HepG2 (cell line): ENCODE results near the gene TKFC.

Experiments used
- ATF1 ChIP-seq: IDR thresholded peaks from 2 replicates; pipeline ENCODE4 v1.6.1; 2016; ENCODE audit warnings: mild to moderate bottlenecking, control low read depth
- CTCF ChIP-seq: sonication (generic); formaldehyde crosslinking; IDR thresholded peaks from 2 replicates; pipeline ENCODE4 v1.5.0; 2020; ENCODE audit warnings: mild to moderate bottlenecking, missing genetic modification reagents, moderate library complexity
- HNF1A ChIP-seq, 2 experiments: sonication (generic) in 1 of 2; formaldehyde crosslinking in 1 of 2; IDR thresholded peaks; 2 replicates each; pipeline versions ENCODE4 v1.4.0 to v1.6.1; 2016 to 2020; ENCODE audit warnings: borderline replicate concordance in 1 of 2, low read depth in 1 of 2, mild to moderate bottlenecking in 1 of 2, missing genetic modification reagents in 1 of 2
- KDM4B ChIP-seq: sonication (generic); formaldehyde crosslinking; IDR thresholded peaks from 2 replicates; pipeline ENCODE4 v1.4.0; 2020; ENCODE audit warnings: missing genetic modification reagents
- NFYB ChIP-seq: sonication (generic); formaldehyde crosslinking; IDR thresholded peaks from 2 replicates; pipeline ENCODE4 v1.4.0; 2020; ENCODE audit warnings: missing genetic modification reagents
- PAX8 ChIP-seq: sonication (generic); formaldehyde crosslinking; IDR thresholded peaks from 2 replicates; pipeline ENCODE4 v1.8.0; 2022; ENCODE audit warnings: mild to moderate bottlenecking, missing genetic modification reagents, borderline replicate concordance
- REL ChIP-seq: sonication (generic); formaldehyde crosslinking; conservative IDR thresholded peaks from 2 replicates; pipeline ENCODE4 v1.8.0; 2022; ENCODE audit warnings: mild to moderate bottlenecking, missing genetic modification reagents, moderate library complexity
- ZNF777 ChIP-seq: sonication (generic); formaldehyde crosslinking; IDR thresholded peaks from 2 replicates; pipeline ENCODE4 v1.4.0; 2020; ENCODE audit warnings: missing genetic modification reagents
- TF ChIP-seq, protein P1 (sequence below): sonication (generic); formaldehyde crosslinking; IDR thresholded peaks from 2 replicates; pipeline ENCODE4 v1.4.0; 2020; ENCODE audit warnings: missing genetic modification reagents

DNA sequence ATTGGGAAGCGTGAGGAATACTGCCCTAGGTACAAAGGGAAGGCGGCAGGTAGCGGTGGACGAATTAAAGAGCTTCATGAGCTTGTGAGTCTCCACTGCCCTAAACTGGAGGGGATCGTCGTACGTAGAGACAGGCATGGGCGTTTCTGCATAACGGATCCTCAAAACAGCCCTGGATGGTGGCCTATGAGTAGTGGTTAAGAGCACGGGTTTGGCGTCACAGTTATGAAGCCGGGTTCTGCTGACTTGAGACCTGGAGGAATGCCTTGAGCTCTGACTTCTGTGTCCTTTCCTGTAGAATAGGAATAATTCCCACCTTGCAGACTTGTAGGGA is 29.5 kb downstream of the TKFC start:
- TF ChIP-seq HNF1A (IDR thresholded peaks at IDR 0.05; ENCODE audit: low read depth), result no peak
- no peak for TF ChIP-seq HNF1A (CRISPR knock-in tag; IDR thresholded peaks at IDR 0.05; ENCODE audit: borderline replicate concordance)
- TF ChIP-seq, protein P1, sequence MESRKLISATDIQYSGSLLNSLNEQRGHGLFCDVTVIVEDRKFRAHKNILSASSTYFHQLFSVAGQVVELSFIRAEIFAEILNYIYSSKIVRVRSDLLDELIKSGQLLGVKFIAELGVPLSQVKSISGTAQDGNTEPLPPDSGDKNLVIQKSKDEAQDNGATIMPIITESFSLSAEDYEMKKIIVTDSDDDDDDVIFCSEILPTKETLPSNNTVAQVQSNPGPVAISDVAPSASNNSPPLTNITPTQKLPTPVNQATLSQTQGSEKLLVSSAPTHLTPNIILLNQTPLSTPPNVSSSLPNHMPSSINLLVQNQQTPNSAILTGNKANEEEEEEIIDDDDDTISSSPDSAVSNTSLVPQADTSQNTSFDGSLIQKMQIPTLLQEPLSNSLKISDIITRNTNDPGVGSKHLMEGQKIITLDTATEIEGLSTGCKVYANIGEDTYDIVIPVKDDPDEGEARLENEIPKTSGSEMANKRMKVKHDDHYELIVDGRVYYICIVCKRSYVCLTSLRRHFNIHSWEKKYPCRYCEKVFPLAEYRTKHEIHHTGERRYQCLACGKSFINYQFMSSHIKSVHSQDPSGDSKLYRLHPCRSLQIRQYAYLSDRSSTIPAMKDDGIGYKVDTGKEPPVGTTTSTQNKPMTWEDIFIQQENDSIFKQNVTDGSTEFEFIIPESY (CRISPR knock-in tag), result no peak
- TF ChIP-seq PAX8 (CRISPR knock-in tag), result no peak
- no peak for TF ChIP-seq CTCF (CRISPR knock-in tag)
- no peak for TF ChIP-seq REL (CRISPR knock-in tag)
- TF ChIP-seq KDM4B (CRISPR knock-in tag), result no peak
- TF ChIP-seq NFYB (CRISPR knock-in tag), result no peak
- TF ChIP-seq ZNF777 (CRISPR knock-in tag), result no peak
- no peak for TF ChIP-seq ATF1 (CRISPR knock-in tag)
